ENCODE data around the gene ITGA11. TPM values are rescaled to one million over a fixed set of nuclear protein-coding genes. Genes with fewer than 3 reads are reported as not detected.

The ITGA11 gene
- total and polyA plus RNA-seq, 2 donors, result 0.21 to 0.47 TPM

DNA sequence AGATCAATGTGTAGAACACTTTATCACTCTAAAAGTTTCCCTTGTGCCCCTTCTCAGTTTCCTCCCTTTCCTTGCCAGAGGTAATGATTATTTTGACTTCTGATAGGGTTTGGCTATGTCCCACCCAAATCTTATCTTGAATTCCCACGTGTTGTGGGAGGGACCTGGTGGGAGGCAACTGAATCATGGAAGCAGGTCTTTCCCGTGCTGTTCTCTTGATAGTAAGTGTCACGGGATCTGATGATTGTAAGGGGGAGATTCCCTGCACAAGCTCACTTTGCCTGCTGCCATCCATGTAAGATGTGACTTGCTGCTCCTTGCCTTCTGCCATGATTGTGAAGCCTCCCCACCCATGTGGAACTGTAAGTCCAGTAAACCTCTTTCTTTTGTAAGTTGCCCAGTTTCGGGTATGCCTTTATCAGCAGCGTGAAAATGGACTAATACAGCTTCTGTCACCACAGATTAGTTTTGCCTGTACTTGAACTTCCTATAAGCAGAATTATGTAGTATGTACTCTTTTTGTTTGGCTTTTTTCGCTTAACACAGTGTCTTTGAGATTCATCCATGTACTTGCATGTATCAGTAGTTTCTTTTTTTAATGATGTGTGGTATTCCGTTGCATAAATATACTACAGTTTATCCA is 147.2 kb downstream of the ITGA11 start:
- Histone ChIP-seq H3K9me3 (ENCODE audit: control insufficient read depth in 2 of 2, insufficient read depth in 1 of 2, low read length in 1 of 2) (peaks cover 0 to 2% of the 10 kb centered on the region in 2 donors), H3K4me1 (ENCODE audit: control insufficient read depth in 2 of 2, insufficient read depth in 2 of 2, low read length in 2 of 2) (peaks cover 12 to 16% of the 10 kb centered on the region in 2 donors), H3K27me3 (ENCODE audit: control insufficient read depth in 2 of 2, insufficient read depth in 1 of 2, low read length in 1 of 2) (no peaks in the 10 kb centered on the region), H3K36me3 (ENCODE audit: control insufficient read depth in 2 of 2, insufficient read depth in 2 of 2, low read length in 1 of 2) (peaks cover 10% of the 10 kb centered on the region in 2 donors), H3K4me3 (ENCODE audit: low read length in 2 of 2) (no peak overlapping the region), H3K27ac (ENCODE audit: low read depth in 1 of 2, low read length in 1 of 2) (no peak overlapping the region)
- WGBS, result 98% methylated on average over 7 of the region's 7 CpGs
- DNase-seq (ENCODE audit: low read depth in 6 of 9, low spot score in 9 of 9), result no peak

DNA sequence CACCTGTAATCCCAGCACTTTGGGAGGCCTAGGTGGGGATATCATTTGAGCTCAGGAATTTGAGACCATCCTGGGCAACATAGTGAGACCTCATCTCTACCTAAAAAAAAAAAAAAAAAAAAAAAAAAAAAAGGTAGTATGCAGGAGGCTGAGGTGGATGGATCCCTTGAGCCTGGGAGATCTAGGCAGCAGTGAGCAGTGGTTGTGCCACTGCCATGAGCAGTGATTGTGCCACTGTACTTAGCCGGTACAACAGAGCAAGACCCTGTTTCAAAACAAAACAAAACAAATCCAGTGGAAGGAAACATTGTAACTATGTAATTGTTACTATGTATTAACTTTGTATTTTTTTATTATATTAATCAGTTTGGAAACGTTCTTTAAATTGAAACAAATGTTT is 148.6 kb downstream of the ITGA11 start:
- WGBS, result 95% methylated on average over 2 of the region's 2 CpGs
- H3K9me3 ChIP-seq (ENCODE audit: control insufficient read depth in 2 of 2, insufficient read depth in 1 of 2, low read length in 1 of 2), result peaks cover 0 to 2% of the 10 kb centered on the region in 2 donors
- H3K27me3 ChIP-seq (ENCODE audit: control insufficient read depth in 2 of 2, insufficient read depth in 1 of 2, low read length in 1 of 2), result no peaks in the 10 kb centered on the region
- H3K4me3 ChIP-seq (ENCODE audit: low read length in 2 of 2), result no peak overlapping the region
- H3K4me1 ChIP-seq (ENCODE audit: control insufficient read depth in 2 of 2, insufficient read depth in 2 of 2, low read length in 2 of 2), result peaks cover 14 to 23% of the 10 kb centered on the region in 2 donors
- no peak for DNase-seq (ENCODE audit: low read depth in 6 of 9, low spot score in 9 of 9)
- peaks cover 6% of the 10 kb centered on the region in 2 donors for H3K36me3 ChIP-seq (ENCODE audit: control insufficient read depth in 2 of 2, insufficient read depth in 2 of 2, low read length in 1 of 2)
- no peak overlapping the region for H3K27ac ChIP-seq (ENCODE audit: low read depth in 1 of 2, low read length in 1 of 2)

DNA sequence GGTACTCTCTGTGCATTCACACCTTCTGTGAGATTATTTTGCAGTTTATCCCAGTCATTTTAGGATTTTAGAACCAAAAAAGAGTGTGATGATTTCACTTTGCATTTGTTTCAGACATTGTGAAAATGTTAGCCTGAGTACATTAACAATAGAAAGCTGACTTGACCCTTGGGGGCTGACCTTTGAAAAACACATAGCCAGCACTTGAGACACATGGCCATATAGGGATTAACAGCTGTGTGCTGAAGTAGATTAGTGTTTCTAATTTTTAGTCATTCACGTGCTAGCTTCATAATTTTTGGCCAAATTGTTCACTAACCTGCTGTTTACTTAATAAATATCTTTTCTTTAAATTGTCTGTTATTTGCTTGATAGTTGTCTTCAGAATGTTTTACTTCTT is 151.0 kb downstream of the ITGA11 start:
- Histone ChIP-seq H3K27me3 (ENCODE audit: control insufficient read depth in 2 of 2, insufficient read depth in 1 of 2, low read length in 1 of 2) (no peaks in the 10 kb centered on the region), H3K9me3 (ENCODE audit: control insufficient read depth in 2 of 2, insufficient read depth in 1 of 2, low read length in 1 of 2) (peaks cover 0 to 2% of the 10 kb centered on the region in 2 donors), H3K4me1 (ENCODE audit: control insufficient read depth in 2 of 2, insufficient read depth in 2 of 2, low read length in 2 of 2) (peaks cover 14 to 28% of the 10 kb centered on the region in 2 donors), H3K27ac (ENCODE audit: low read depth in 1 of 2, low read length in 1 of 2) (no peak overlapping the region), H3K36me3 (ENCODE audit: control insufficient read depth in 2 of 2, insufficient read depth in 2 of 2, low read length in 1 of 2) (peaks cover 6% of the 10 kb centered on the region in 2 donors), H3K4me3 (ENCODE audit: low read length in 2 of 2) (no peak overlapping the region)
- 93% methylated on average over 1 of the region's 1 CpG for WGBS
- DNase-seq (ENCODE audit: low read depth in 6 of 9, low spot score in 9 of 9), result no peak

DNA sequence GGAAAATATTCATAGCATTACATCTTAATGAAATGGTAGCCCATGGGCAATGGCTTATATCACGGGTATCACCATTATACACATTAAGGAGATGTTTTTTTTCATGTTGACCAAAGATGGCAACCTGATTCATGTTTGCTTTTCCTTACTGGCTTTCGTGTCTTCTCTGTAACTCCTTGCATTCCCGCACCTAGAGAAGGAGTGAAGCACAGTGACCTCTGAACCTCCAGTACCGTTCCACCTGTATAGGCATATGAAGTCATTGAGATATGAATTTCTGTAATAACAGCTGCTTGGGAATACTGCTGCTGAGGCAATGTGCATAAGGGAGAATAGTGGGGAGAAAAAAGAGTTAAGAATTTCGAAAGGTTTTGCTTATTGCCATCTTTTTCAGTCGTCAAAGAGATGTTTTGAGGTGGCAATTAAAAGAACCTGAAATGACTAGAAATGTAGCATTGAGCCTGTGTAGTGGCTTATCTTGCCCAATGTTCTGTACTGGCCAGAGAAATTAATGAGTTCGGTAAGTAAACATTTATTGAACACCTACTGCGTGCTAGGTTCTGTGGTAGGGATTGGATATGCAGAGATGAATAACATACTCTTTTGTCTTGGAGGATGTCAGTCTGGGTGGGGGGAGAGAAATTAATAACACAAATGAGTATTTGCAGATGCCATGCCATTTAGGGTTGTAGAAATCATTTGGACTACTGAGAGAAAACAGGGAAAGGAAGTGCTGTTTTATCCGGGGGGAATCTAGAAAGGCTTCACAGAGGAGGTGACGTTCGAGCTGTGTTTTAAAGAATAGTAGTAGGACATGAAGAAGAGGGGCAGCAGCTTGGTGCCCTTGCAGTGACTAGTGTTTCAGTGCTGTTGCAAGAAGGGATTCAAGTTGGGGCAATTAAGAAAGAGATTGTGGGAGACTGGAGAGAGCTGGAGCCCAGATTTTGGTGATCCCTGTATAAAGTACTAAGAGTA is 151.9 kb downstream of the ITGA11 start:
- 79% methylated on average over 11 of the region's 11 CpGs for WGBS
- Histone ChIP-seq H3K36me3 (ENCODE audit: control insufficient read depth in 2 of 2, insufficient read depth in 2 of 2, low read length in 1 of 2) (peaks cover 6% of the 10 kb centered on the region in 2 donors), H3K27me3 (ENCODE audit: control insufficient read depth in 2 of 2, insufficient read depth in 1 of 2, low read length in 1 of 2) (no peaks in the 10 kb centered on the region), H3K9me3 (ENCODE audit: control insufficient read depth in 2 of 2, insufficient read depth in 1 of 2, low read length in 1 of 2) (peaks cover 0 to 2% of the 10 kb centered on the region in 2 donors), H3K4me1 (ENCODE audit: control insufficient read depth in 2 of 2, insufficient read depth in 2 of 2, low read length in 2 of 2) (peaks cover 14 to 28% of the 10 kb centered on the region in 2 donors), H3K4me3 (ENCODE audit: low read length in 2 of 2) (peak overlapping the region; percentile 79 to 89), H3K27ac (ENCODE audit: low read depth in 1 of 2, low read length in 1 of 2) (no peak overlapping the region)
- DNase-seq (ENCODE audit: low read depth in 6 of 9, low spot score in 9 of 9), result no peak

DNA sequence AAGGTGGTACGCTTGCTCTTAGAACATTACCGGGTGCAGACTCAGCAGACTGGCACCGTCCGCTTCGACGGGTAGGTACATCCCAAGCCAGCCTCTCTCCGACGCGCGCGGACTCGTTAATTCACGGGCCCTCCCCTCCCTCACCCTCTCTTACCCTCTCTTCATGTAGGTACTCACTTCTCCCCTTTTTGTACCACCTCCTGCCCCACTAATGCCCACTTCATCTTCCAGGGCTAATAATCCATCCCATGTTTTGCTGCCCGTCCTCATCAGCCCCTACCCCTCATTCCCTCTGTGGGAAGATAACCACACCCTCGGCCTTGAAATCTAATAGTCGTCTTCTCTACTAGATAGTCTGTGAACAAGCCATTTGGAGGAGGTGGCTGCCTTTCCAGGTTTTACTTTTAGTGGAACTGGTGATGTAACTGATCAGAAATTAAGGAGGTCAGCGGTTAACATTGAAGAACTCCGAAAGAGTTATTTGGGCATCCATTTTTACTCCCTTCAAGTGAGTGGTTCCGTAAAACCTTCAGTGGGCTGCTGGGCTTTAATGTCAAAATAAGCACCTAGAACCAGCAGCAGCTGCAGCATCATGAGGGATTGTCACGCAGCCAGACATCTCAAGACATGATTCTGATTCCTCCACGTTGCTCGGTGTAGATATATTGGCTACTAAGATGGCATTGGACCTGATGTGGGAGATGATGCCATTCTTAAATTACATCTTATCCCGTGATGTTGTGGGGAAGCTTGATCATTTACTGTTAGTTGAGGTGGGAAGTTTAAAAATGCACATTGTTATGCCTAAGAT is 153.2 kb downstream of the ITGA11 start:
- peak in 3 of 9 donors; percentile 18 to 38 (median 28) for DNase-seq (ENCODE audit: low read depth in 6 of 9, low spot score in 9 of 9)
- H3K4me1 ChIP-seq (ENCODE audit: control insufficient read depth in 2 of 2, insufficient read depth in 2 of 2, low read length in 2 of 2), result peaks cover 14 to 28% of the 10 kb centered on the region in 2 donors
- peak overlapping the region; percentile 79 to 89 for H3K4me3 ChIP-seq (ENCODE audit: low read length in 2 of 2)
- H3K27ac ChIP-seq (ENCODE audit: low read depth in 1 of 2, low read length in 1 of 2), result peak overlapping the region; percentile 98
- no peaks in the 10 kb centered on the region for H3K36me3 ChIP-seq (ENCODE audit: control insufficient read depth in 2 of 2, insufficient read depth in 2 of 2, low read length in 1 of 2)
- WGBS, result 6% methylated on average over 23 of the region's 23 CpGs
- H3K9me3 ChIP-seq (ENCODE audit: control insufficient read depth in 2 of 2, insufficient read depth in 1 of 2, low read length in 1 of 2), result no peaks in the 10 kb centered on the region
- H3K27me3 ChIP-seq (ENCODE audit: control insufficient read depth in 2 of 2, insufficient read depth in 1 of 2, low read length in 1 of 2), result no peaks in the 10 kb centered on the region

DNA sequence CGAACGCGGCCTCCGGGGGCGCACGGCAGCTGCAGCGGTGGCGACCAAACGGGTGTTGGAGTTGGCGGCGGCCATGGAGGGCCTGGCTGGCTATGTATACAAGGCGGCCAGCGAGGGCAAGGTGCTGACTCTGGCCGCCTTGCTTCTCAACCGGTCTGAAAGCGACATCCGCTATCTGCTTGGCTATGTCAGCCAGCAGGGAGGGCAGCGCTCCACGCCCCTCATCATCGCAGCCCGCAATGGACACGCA is 153.7 kb downstream of the ITGA11 start:
- H3K27me3 ChIP-seq (ENCODE audit: control insufficient read depth in 2 of 2, insufficient read depth in 1 of 2, low read length in 1 of 2), result no peaks in the 10 kb centered on the region
- H3K9me3 ChIP-seq (ENCODE audit: control insufficient read depth in 2 of 2, insufficient read depth in 1 of 2, low read length in 1 of 2), result no peaks in the 10 kb centered on the region
- WGBS, result under 1% methylated on average over 22 of the region's 22 CpGs
- DNase-seq (ENCODE audit: low read depth in 6 of 9, low spot score in 9 of 9), result peak in 2 of 9 donors; percentile 47 to 57
- H3K4me1 ChIP-seq (ENCODE audit: control insufficient read depth in 2 of 2, insufficient read depth in 2 of 2, low read length in 2 of 2), result peaks cover 14 to 28% of the 10 kb centered on the region in 2 donors
- H3K36me3 ChIP-seq (ENCODE audit: control insufficient read depth in 2 of 2, insufficient read depth in 2 of 2, low read length in 1 of 2), result no peaks in the 10 kb centered on the region
- peak overlapping the region; percentile 79 to 89 for H3K4me3 ChIP-seq (ENCODE audit: low read length in 2 of 2)
- peak overlapping the region; percentile 98 for H3K27ac ChIP-seq (ENCODE audit: low read depth in 1 of 2, low read length in 1 of 2)

DNA sequence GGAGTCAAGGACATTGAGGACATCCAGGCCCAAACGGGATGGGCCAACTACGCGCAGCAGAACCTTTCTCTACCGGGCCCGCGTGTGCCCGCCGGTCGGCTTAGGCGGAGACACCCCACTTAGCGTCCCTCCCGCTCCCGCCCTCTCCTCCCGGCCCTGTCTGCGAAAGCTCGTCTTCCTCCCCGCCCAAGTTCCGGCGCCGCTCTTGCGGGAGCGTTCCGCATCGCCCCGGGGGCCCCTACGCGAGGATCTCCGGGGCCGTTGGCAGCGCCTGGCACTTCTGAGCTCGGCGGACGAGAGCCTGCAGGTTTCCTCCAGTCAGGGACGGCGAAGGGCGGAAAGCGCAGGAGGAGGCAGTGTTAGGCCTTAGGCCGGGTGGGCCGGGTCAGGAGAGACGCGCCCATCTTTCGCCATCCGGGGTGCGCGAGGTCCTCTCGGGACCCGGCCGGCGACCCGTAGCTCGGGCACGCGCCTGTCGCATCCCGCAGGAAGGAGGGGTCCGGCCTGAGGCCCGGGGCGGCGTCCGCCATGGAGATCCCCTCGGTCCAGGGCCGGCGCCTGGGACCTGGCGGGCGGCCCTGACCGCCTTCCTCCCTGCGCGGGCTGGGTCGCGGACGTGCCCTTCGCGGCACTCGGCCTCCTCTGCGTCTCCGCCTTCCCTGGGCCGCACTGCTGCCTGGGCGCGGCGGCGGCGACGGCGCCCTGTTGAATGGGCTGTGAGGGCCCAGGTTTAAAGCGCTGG is 154.2 kb downstream of the ITGA11 start, which contains the start of gene FEM1B:
Gene FEM1B, plus strand, starts transcription at position 143 of the 742 bp plus-strand sequence. CDS start 673 bp downstream, outside the sequence.
- H3K36me3 ChIP-seq (ENCODE audit: control insufficient read depth in 2 of 2, insufficient read depth in 2 of 2, low read length in 1 of 2), result no peaks in the 10 kb centered on the region

DNA sequence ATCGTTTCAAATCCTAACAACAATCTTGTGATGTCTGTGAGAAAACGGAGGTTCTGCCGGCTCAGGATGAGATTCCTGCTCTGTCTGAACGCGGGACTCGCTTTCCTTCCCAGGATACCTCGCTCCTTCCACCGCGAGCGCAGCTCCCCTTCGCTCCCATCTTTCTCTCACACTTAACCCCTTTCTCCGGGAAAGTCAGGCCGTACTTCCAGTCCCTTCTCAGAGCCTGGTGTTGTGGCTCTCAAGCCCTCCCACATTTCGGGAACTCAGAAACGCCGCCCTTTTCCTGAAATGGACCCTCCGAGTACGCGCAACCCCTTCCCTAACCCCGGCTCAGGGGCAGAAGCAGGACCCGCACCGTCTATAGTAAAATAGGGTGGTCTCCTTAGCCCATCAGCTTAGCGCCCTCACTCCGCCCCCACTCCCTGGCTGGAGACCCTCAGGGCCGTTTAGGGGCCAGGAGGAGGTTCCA is 154.8 kb downstream of the ITGA11 start:
- no peaks in the 10 kb centered on the region for H3K36me3 ChIP-seq (ENCODE audit: control insufficient read depth in 2 of 2, insufficient read depth in 2 of 2, low read length in 1 of 2)
- no peaks in the 10 kb centered on the region for H3K27me3 ChIP-seq (ENCODE audit: control insufficient read depth in 2 of 2, insufficient read depth in 1 of 2, low read length in 1 of 2)
- no peaks in the 10 kb centered on the region for H3K9me3 ChIP-seq (ENCODE audit: control insufficient read depth in 2 of 2, insufficient read depth in 1 of 2, low read length in 1 of 2)
- peak overlapping the region; percentile 98 for H3K27ac ChIP-seq (ENCODE audit: low read depth in 1 of 2, low read length in 1 of 2)
- 1% methylated on average over 25 of the region's 25 CpGs for WGBS
- DNase-seq (ENCODE audit: low read depth in 6 of 9, low spot score in 9 of 9), result peak in 2 of 9 donors; percentile 29 to 62
- peak overlapping the region; percentile 79 to 89 for H3K4me3 ChIP-seq (ENCODE audit: low read length in 2 of 2)
- H3K4me1 ChIP-seq (ENCODE audit: control insufficient read depth in 2 of 2, insufficient read depth in 2 of 2, low read length in 2 of 2), result peaks cover 14 to 30% of the 10 kb centered on the region in 2 donors

More for the DNA sequence above, 154.2 kb downstream of the ITGA11 start, which contains the start of gene FEM1B:
- WGBS, result under 1% methylated on average over 85 of the region's 85 CpGs
- DNase-seq (ENCODE audit: low read depth in 6 of 9, low spot score in 9 of 9), result peak; percentile 67 to 95 (median 86)
- Histone ChIP-seq H3K27me3 (ENCODE audit: control insufficient read depth in 2 of 2, insufficient read depth in 1 of 2, low read length in 1 of 2) (no peaks in the 10 kb centered on the region), H3K4me1 (ENCODE audit: control insufficient read depth in 2 of 2, insufficient read depth in 2 of 2, low read length in 2 of 2) (peaks cover 14 to 28% of the 10 kb centered on the region in 2 donors), H3K27ac (ENCODE audit: low read depth in 1 of 2, low read length in 1 of 2) (peak within 1 kb of the TSS; percentile 98), H3K9me3 (ENCODE audit: control insufficient read depth in 2 of 2, insufficient read depth in 1 of 2, low read length in 1 of 2) (no peaks in the 10 kb centered on the region), H3K4me3 (ENCODE audit: low read length in 2 of 2) (peak within 1 kb of the TSS; percentile 79 to 89)

All from thymus (tissue), 11 donors.